PC-3 (cell line): ENCODE measurements around the gene ATP1A2. TPM values are rescaled to one million over a fixed set of nuclear protein-coding genes. Genes with fewer than 3 reads are reported as not detected.

Experiments used
- ATAC-seq: fragments of 200-7000 bp; cut with Tn5 transposase; 2 replicates; pipeline ENCODE4 v1.9.1; 2020; ENCODE audit warnings: mild to moderate bottlenecking, moderate library complexity
- BruUV-seq: library from RNA; stranded (reverse); fragments of 400-500 nt; replicated peaks from 2 replicates; lab custom pipeline; 2021; lab: Mats Ljungman, UMichigan
- CTCF ChIA-PET: fragments of 300-600 bp; sonication (Branson Sonifier 250); formaldehyde crosslinking; loops from one replicate; lab custom pipeline; 2022; ENCODE audit warnings: antibody characterized with exemption; lab: Charles Lee
- POLR2A ChIA-PET: fragments of 300-600 bp; sonication (Branson Sonifier 250); formaldehyde crosslinking; loops from one replicate; lab custom pipeline; 2022; ENCODE audit warnings: antibody characterized with exemption; ENCODE audit not compliant: unreplicated experiment; lab: Charles Lee
- DNase-seq: peaks from one replicate; pipeline ENCODE4 v3.0.0-alpha.2; 2015
- H2AFZ ChIP-seq: fragments of 300-600 bp; sonication (generic); 2 replicates; pipeline ENCODE4 v1.6.0; 2016; ENCODE audit warnings: antibody characterized with exemption, low read length
- H3F3A ChIP-seq: fragments of 300-600 bp; sonication (generic); one replicate; pipeline ENCODE4 v1.6.0; 2017; ENCODE audit warnings: antibody characterized with exemption, low read length, control low read depth, mild to moderate bottlenecking; ENCODE audit not compliant: unreplicated experiment
- H3K27ac ChIP-seq: fragments of 300-600 bp; sonication (generic); 2 replicates; pipeline ENCODE4 v1.5.1; 2016; ENCODE audit warnings: mild to moderate bottlenecking, low read length
- H3K27me3 ChIP-seq: fragments of 300-600 bp; sonication (generic); 2 replicates; pipeline ENCODE4 v1.6.1; 2016; ENCODE audit warnings: low read length, mixed read lengths
- H3K36me3 ChIP-seq: fragments of 300-600 bp; sonication (generic); 2 replicates; pipeline ENCODE4 v1.6.1; 2016; ENCODE audit warnings: low read depth, mixed run types, low read length, mixed read lengths
- H3K4me1 ChIP-seq: fragments of 300-600 bp; sonication (generic); 2 replicates; pipeline ENCODE4 v1.5.1; 2016; ENCODE audit warnings: low read length; ENCODE audit not compliant: insufficient read depth
- H3K4me2 ChIP-seq: fragments of 300-600 bp; sonication (generic); 2 replicates; pipeline ENCODE4 v1.6.0; 2016; ENCODE audit warnings: low read length
- H3K4me3 ChIP-seq: fragments of 300-600 bp; sonication (generic); 2 replicates; pipeline ENCODE4 v1.5.1; 2016; ENCODE audit warnings: mild to moderate bottlenecking, low read length, mixed read lengths
- H3K79me2 ChIP-seq: fragments of 300-600 bp; sonication (generic); 2 replicates; pipeline ENCODE4 v1.6.1; 2017; ENCODE audit warnings: low read length, mixed read lengths
- H3K9ac ChIP-seq: fragments of 300-600 bp; sonication (generic); 2 replicates; pipeline ENCODE4 v1.6.0; 2016; ENCODE audit warnings: mild to moderate bottlenecking, low read length
- H3K9me2 ChIP-seq: fragments of 300-600 bp; sonication (generic); replicated peaks from 2 replicates; pipeline ENCODE4 v1.6.1; 2016; ENCODE audit warnings: mixed run types, low read length, mixed read lengths
- H3K9me3 ChIP-seq: fragments of 300-600 bp; sonication (generic); 2 replicates; pipeline ENCODE4 v1.6.1; 2016; ENCODE audit warnings: low read length, mixed read lengths
- H4K20me1 ChIP-seq: fragments of 300-600 bp; sonication (generic); 2 replicates; pipeline ENCODE4 v1.6.1; 2016; ENCODE audit warnings: low read length, mixed read lengths
- CTCF ChIP-seq: fragments of 300-600 bp; sonication (generic); conservative IDR thresholded peaks from 2 replicates; pipeline ENCODE4 v1.5.1; 2017; ENCODE audit warnings: antibody characterized with exemption, low read depth, mild to moderate bottlenecking, low read length
- EZH2 ChIP-seq: fragments of 300-600 bp; sonication (generic); IDR thresholded peaks from one replicate; pipeline ENCODE4 v1.6.1; 2017; ENCODE audit warnings: antibody characterized with exemption, mild to moderate bottlenecking, low read length; ENCODE audit not compliant: unreplicated experiment
- EZH2phosphoT487 ChIP-seq: fragments of 300-600 bp; sonication (generic); IDR thresholded peaks from 2 replicates; pipeline ENCODE4 v1.6.1; 2018; ENCODE audit warnings: mild to moderate bottlenecking, antibody characterized with exemption, low read length, borderline replicate concordance
- intact Hi-C: fragments of 100-400 bp; cut with micrococcal nuclease; formaldehyde crosslinking; loops from 2 replicates; pipeline ENCODE4 v1.9.0; 2023
- total RNA-seq: library from RNA; depleted of rRNA; stranded (reverse); fragments of >200 nt; gene quantifications from 2 replicates; pipeline ENCODE4 v1.2.3, GENCODE V29; 2014

ATP1A2 gene
- total RNA-seq, 1 experiment from 2014 or later = not detected

GRCh38 chr1:160093069-160093395, 22.5 kb upstream of the ATP1A2 start:
- Histone ChIP-seq H4K20me1 (no peaks in the 10 kb centered on the region), H3K9me3 (no peaks in the 10 kb centered on the region), H3K79me2 (0 out of 2 replicates have a peak, but pooled peaks cover 7% of the 10 kb centered on the region), H3K4me3 (no peak overlapping the region), H3K4me1 (peaks cover 19% of the 10 kb centered on the region), H2AFZ (no peak overlapping the region), H3K27me3 (no peaks in the 10 kb centered on the region), H3K36me3 (no peaks in the 10 kb centered on the region), H3F3A (no peaks in the 10 kb centered on the region), H3K9me2 (no peaks in the 10 kb centered on the region), H3K9ac (no peak overlapping the region), H3K27ac (no peak overlapping the region), H3K4me2 (no peak overlapping the region)
- ChIA-PET POLR2A (no interaction called here), CTCF (no interaction called here)
- intact Hi-C loops = no loop called here
- ATAC-seq (no peak), DNase-seq (no peak)
- TF ChIP-seq EZH2phosphoT487 (no peak), CTCF (no peak), EZH2 (no peak)
- no TSS peak for BruUV-seq

GRCh38 chr1:160093624-160094290, 21.8 kb upstream of the ATP1A2 start:
- H2AFZ ChIP-seq = no peak overlapping the region
- no peaks in the 10 kb centered on the region for H3K36me3 ChIP-seq
- H3K4me1 ChIP-seq = peaks cover 19% of the 10 kb centered on the region
- ChIA-PET CTCF (no interaction called here), POLR2A (no interaction called here)
- BruUV-seq = no TSS peak
- H3K9me2 ChIP-seq = no peaks in the 10 kb centered on the region
- H3K27me3 ChIP-seq = no peaks in the 10 kb centered on the region
- TF ChIP-seq EZH2phosphoT487 (no peak), CTCF (no peak), EZH2 (no peak)
- no peaks in the 10 kb centered on the region for H4K20me1 ChIP-seq
- no peaks in the 10 kb centered on the region for H3K9me3 ChIP-seq
- 0 out of 2 replicates have a peak, but pooled peaks cover 7% of the 10 kb centered on the region for H3K79me2 ChIP-seq
- H3K27ac ChIP-seq = no peak overlapping the region
- no peaks in the 10 kb centered on the region for H3F3A ChIP-seq
- H3K9ac ChIP-seq = no peak overlapping the region
- DNase-seq (no peak), ATAC-seq (no peak)
- intact Hi-C loops = no loop called here
- H3K4me3 ChIP-seq = no peak overlapping the region
- no peak overlapping the region for H3K4me2 ChIP-seq

- no peaks in the 10 kb centered on the region for H4K20me1 ChIP-seq
- CTCF ChIA-PET = no interaction called here
- intact Hi-C loops = no loop called here
- no peak for TF ChIP-seq EZH2phosphoT487
- TF ChIP-seq CTCF = no peak
- TF ChIP-seq EZH2 = no peak
- no peaks in the 10 kb centered on the region for H3K9me2 ChIP-seq
- H3F3A ChIP-seq = no peaks in the 10 kb centered on the region
- no peak overlapping the region for H3K4me2 ChIP-seq
- DNase-seq = no peak
- no peak overlapping the region for H3K27ac ChIP-seq
- ATAC-seq = no peak
- H3K9me3 ChIP-seq = no peaks in the 10 kb centered on the region
- BruUV-seq = no TSS peak
- H3K4me3 ChIP-seq = no peak overlapping the region
- no peak overlapping the region for H3K9ac ChIP-seq
- H3K27me3 ChIP-seq = no peaks in the 10 kb centered on the region
- H2AFZ ChIP-seq = no peak overlapping the region
- peaks cover 22% of the 10 kb centered on the region for H3K4me1 ChIP-seq
- POLR2A ChIA-PET = no interaction called here
- no peaks in the 10 kb centered on the region for H3K36me3 ChIP-seq
- 0 out of 2 replicates have a peak, but pooled peaks cover 7% of the 10 kb centered on the region for H3K79me2 ChIP-seq
Observed at GRCh38 chr1:160094291-160094625, 21.3 kb upstream of the ATP1A2 start.
